RPMI7951 (cell line): Measurements from ENCODE around the gene RAB6A. TPM values are rescaled to one million over a fixed set of nuclear protein-coding genes. Genes with fewer than 3 reads are reported as not detected.

Source experiments
- total RNA-seq: library from RNA; depleted of rRNA; stranded (reverse); fragments of >200 nt; shearing (Covaris generic); gene quantifications from 2 replicates; pipeline ENCODE4 v1.2.3, GENCODE V29; 2014; rRNA removed

RAB6A gene
- total RNA-seq, 1 experiment from 2014 or later = 124 TPM

Other genes starting within 250 kb of the RAB6A start
- 30.4 and 30.5 TPM in 2 replicates for gene FAM168A, start 163.0 kb downstream of the RAB6A start, total RNA-seq
- not detected in 2 replicates for gene PLEKHB1, start 114.5 kb downstream of the RAB6A start, total RNA-seq
- 91.1 and 98.2 TPM in 2 replicates for gene MRPL48, start 26.8 kb upstream of the RAB6A start, total RNA-seq
- gene COA4, start 115.8 kb upstream of the RAB6A start, total RNA-seq = 143 and 159 TPM in 2 replicates
- 10.6 and 18.1 TPM in 2 replicates for gene PAAF1, start 115.9 kb upstream of the RAB6A start, total RNA-seq
- gene DNAJB13, start 190.0 kb upstream of the RAB6A start, total RNA-seq = 0.12 and 1.2 TPM in 2 replicates
- gene UCP2, start 221.8 kb upstream of the RAB6A start, total RNA-seq = 11.8 and 16.1 TPM in 2 replicates
- gene UCP3, start 248.0 kb upstream of the RAB6A start, total RNA-seq = 0.10 and 0.60 TPM in 2 replicates